HG03280 (cell line): ENCODE measurements around the gene MBOAT7.

ENCODE experiments used
- ATAC-seq: cut with Tn5 transposase; IDR thresholded peaks from one replicate; pipeline ENCODE4 v1.9.1; 2021; ENCODE audit warnings: mild to moderate bottlenecking, moderate library complexity; ENCODE audit not compliant: unreplicated experiment

Gene MBOAT7

DNA sequence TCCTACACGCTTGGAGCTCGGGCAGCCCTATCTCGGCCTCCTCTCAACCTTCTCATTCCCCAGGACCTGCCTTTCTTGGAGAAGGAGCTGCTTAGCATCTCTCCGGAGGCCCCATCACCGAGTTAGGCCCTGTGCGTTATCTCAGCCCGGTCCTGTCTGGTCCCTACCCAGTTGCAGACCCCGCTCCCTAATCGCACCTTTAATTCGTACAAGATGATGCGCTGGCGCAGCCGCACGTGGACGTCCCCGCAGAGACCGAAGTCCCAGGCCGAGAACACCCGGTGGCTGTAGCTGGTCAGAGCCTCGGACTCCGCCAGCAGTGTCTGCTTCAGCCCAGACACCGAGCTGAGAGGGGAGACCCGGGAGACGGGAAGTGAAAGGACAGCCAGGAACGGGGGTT, 24.2 kb downstream of the MBOAT7 start:
- no peak for ATAC-seq

DNA sequence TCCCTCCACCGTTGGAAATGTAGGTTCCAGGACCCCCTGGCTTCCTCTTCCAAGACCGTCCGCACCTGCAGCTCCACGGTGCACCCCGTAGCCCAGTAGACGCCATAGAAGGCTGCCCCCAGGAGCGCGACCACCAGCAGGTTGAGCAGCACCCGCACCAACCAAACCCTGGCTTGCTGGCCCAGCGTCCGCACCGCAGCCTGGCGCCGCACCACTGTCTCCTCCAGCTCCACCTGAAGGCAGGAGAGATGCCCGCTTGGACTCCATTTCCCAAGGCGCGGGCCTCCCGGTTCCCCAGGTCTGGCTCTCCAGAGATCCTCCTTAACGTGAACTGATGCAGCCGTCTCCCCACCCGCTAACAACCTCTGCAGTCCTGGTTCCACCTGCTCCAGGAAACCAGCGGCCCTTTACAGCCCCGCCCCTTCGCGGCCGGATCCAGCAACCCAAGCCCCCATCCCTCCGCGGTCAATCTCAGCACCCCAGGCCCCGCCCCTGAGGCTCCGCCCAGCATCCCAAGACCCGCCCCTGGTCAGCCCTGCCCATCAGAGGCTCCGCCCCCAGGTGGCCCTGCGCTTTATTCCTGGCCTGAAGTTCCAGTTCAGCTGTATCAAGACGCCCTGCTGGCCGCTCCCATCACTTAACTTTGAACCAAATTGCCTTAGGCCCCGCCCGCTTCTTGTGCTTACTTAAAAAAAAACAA, 24.9 kb downstream of the MBOAT7 start:
- no peak for ATAC-seq

DNA sequence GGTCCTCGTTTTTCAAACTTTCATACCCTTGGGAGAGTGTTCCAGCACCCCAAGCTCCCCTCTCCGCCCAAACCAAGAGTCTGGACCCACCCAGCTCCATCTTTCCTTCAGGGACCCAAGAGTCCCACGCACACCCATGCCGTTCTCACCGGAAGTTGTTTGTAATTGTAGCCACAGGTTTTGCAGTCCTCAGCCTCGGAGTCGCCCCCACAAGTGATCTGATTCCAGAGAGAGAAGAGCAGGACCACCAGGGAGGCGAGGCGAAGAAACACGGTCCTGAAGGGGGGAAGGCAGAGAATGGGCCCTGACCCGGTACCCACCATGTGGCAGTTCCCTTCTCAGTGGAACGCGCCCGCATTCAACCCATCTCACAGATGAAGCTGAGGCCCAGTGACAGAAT, 26.5 kb downstream of the MBOAT7 start:
- ATAC-seq = no peak

DNA sequence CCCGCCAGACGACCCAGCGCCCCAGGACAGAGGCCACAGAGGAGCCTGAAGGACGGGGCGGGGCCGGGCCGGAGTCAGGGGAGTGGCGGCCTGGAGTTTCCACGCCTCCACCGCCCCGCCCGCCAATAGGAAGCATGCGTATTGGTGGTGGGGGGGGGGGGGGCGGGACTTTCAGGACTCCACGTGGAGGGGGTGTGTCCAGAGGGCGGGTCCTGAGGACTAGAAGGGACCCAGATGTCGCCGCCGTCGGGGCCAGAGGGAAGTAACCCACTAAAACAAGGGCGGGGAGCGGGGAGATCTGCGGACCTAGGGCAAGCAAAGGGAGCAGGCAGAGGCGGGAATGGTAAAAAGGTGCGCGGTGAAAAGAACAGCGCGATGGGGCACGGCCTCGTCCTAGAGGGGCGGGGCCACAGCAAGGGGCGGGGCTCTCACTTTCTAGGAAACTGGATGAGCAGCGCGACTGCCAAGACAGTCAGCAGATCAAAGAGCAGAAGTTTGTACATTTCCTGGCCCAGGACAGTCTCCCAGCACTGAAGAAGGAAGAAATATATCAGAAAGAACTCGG, 27.1 kb downstream of the MBOAT7 start:
- no peak for ATAC-seq

DNA sequence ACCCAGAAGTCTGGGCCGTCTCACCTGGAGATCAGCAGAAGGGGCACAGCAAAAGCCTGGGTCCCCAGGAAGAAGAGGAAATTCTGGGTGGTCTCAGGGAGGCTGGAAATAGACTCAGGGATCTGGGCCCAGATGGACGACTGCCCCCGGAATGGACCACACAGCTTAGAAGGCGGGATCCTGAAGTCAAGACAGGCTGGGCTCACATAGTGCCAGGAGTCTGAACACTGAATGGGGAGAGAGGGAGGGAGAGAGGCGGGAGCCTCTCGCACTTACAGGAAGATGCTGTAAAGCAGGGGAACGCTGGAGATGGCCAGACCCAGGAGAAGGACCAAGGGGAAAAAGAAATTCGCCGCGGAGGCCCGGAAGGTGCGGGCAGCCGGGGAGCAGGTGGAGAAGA, 28.5 kb downstream of the MBOAT7 start:
- no peak for ATAC-seq

DNA sequence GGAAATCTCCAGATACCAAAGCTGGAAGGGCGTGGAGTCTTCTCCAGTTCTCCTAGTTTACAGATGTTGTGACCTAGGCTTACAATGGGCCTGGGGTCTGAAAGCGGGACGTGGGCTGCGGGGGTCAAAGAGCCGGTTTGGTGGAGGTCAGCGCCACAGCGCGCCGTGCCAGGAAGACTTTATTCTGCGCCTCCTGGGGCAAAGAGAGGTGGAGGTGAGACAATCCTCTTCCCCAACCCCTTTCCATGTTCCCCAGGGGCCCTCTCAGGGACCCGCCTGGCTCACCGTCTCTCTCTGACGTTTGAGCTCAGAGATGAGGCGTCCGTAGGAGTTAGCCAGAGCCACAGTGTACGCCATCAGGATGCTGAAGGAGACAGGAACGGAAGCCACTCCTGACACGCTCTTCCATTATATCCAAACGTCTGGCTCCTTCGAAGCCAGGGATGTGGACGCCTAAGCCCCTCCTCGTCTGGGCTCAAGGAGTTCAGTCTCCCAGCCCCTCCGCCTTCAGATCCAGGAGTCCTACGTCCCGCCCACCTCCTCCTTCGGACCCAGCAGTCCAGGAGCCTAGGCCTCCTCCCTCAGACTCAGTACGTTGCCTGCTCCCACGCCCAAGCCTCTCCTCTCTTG, 29.1 kb downstream of the MBOAT7 start:
- peak; percentile 0 for ATAC-seq

DNA sequence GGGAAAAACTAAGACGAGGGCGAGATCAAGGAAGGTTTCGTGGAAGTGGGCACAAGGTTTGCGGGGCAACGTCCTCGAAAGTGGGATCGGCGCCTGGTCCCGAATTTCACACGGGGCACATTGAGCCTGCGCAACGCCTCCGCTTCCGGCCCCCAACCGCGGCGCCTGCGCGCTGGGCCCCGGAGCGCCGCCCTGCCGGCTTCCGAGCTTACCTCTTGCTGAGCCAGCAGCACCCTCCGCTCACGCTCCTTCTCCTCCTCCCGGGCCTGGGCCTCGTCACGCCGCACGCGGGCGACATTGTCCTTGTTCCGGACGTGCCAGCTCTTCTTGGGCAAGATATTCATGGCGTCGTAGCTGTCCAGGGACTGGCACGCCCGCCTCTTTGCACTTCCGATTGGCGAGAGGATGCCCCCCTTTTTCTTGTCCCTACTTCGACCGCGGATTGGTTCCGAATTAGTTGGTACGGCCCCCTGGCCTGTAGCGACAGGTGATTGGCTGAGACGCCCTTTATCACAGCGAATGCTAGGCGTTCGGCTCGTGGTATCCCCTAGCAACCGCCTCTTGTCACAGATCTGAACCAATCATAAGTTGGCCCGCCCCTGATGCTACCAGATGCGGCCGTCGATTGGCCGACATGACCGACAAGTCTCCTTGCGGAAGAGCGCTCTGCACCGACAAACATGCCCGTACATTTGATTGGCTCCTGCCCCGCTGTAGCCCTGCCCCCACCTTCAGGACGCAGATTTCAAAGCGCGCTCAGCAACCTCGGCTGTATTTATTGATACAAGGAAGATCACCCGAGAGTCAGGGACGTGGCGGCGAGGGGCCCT, 29.8 kb downstream of the MBOAT7 start, which contains the start of gene LENG1:
TSS of gene LENG1 (minus strand) at position 370 of the 830 bp plus-strand sequence. CDS start at position 344, 26 bp downstream.
- peak; percentile 91 for ATAC-seq

DNA sequence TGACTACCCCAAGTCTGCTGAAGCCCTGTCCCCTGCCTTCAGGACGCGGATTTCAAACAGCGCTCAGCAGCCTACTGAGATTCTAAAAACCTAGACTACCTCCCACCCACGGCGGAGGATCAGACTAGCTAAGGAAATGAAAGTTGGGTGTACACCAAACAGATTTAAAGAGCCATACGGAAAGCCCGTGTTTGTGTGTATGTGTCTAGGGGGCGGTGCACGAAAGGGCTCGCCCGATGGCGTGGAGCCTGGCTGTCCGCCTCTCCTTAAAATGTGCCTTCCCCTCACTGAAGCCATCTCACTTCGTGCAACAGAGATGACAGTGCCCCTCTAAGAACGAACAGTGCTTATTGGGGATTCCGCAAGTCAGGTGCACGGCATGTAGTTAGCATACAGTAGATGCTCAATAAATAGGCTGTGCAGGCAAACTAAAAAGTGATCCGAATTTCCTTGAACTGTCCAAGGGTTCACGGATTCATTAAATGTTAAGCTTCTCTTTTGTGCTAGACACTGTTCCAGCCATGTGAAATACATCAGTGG, 30.5 kb downstream of the MBOAT7 start:
- no peak for ATAC-seq

DNA sequence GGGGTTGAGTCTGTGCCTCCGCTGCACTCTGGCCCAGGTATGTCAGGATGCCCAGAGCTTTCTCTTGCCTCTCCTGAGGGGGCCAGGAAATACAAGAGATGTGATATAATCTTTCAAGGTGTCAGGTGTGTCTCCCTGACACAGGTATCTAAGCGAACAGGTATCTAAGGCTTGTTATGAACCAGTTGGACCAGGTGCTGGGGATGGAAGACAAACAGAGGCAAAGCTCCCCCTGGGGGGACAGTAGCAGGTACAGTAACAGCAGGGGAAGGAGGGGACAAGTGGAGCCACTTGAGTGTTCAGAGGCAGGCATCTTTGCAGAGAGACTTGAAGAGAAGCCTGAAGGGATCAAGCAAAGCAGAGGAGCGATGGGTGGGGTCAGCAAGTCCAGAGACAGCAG, 32.4 kb downstream of the MBOAT7 start:
- ATAC-seq = no peak

DNA sequence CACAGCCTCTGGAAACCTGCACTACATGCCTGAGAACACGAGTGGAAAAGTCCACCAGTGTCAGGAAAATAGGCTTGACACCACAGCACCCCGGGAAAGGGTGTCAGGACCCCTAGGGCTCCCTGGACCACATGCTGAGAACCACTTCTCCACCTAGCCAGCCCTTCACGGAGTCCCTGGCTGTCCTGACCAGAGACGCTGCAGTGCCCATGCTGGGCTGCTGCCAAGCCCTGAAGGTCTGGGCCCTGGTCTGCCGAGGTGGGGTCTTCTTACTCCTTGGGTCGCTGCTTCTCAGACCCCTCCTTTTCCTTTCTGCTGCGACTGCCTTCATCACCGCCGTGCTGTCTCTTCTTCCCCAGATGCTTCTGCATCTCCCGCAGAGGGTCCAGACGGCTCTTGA, 32.9 kb downstream of the MBOAT7 start:
- no peak for ATAC-seq

DNA sequence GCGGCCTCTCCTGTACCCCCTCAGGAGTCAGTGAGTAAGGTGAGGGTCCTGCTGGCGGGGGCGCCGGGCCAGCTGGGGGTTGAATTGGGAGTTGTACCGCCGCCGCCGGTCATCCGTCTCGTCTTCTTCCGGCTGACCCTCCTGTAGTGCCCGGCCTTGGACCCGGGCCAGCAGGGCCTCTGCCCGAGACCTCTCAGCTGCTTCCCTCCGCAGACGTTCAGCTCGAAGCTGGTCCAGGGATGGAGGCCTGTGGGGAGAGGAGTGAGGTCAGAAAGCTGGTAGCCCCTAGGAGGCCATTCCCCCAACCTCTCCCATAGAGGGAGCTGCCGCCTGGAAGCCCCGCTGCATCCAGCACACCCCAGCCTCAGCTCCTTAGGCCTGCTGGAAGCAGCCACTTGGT, 33.7 kb downstream of the MBOAT7 start:
- no peak for ATAC-seq

DNA sequence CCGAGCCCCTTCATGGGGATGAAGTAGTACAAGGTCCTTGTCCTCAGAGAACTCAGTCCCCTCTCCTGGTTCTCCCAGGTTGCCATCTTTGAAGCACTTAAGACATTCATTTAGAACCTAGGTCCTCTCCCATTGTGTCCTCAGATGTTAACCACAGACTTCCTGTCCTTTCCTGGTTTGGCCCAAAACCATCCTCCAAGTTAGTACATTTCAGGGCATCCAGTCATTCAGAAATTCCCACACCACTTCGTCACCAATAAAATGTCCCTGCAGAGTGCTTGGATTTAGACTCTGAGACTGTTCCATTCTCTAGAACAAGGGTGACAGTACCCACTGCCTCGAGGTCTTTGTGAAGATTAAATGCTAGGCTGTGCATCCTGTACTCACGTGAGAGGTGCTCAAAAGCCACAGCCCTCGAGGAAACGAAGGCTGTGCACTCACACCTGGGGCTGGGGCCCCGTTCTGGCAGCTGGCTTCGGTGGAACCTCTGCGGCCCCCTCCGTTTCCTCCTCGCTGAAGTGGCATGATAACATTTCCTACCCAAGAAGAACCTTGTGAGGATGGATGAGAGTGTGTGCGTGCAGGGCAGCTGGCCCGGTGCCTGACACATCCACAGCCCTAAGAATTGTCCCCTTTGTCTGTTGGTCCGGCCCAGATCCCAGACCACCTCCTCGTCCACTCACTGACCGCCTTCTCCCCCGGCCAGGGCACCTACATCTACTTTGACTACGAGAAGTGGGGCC, 34.6 kb downstream of the MBOAT7 start:
- ATAC-seq = no peak

DNA sequence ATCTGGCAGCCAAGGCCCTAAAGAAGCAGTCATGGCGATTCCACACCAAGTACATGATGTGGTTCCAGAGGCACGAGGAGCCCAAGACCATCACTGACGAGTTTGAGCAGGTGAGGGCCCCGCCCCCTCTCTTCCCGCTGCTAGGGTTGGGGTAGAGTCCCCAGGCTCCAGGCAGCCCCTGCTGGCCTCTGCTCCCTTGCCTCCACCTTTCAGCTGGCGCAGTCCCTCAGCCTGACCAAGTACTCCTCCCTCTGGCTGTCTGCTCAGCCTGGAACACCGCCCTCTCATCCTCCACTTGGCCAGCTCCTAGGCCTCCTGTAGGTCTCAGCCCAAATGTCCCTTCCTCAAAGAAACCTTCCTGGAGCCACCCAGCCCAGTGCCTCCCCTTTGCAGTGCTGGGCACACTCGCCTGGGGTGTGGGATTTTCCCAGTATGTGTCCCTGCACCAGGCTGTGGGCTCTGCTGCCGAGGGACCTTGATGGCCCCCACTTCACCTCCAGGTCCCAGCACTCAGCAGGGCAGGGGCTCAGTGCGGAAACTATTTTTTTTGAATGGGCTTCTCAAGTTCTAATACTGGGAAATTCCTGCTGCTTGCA, 35.6 kb downstream of the MBOAT7 start:
- no peak for ATAC-seq

DNA sequence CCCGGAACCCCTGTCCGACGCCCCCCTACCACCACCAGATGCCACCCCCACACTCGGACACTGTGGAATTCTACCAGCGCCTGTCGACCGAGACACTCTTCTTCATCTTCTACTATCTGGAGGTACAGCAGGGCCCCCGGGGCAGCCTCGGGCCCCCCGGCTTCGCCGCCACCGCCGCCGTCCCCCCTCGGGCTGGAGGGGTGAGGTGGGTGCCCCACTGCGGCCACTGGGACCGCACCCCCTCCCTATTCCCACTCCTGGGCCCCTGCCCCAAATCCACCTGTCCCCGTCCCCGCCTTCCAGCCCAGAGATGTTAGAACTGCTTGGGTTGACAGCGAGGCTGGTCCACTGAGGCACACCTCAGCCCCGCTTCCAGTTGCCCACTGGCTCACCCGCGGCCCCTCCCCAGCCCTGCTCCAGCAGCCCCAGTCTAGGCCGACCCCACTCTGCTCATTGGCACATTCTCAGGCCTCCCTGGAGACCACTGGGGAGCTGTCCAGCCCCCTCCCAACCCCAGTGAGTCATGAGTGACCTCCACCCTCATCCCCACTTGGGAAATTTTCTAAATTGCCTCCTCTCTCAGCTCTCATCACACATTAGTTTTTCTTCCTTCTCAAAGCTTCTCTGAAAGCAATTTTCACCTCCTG, 36.4 kb downstream of the MBOAT7 start:
- ATAC-seq = no peak

DNA sequence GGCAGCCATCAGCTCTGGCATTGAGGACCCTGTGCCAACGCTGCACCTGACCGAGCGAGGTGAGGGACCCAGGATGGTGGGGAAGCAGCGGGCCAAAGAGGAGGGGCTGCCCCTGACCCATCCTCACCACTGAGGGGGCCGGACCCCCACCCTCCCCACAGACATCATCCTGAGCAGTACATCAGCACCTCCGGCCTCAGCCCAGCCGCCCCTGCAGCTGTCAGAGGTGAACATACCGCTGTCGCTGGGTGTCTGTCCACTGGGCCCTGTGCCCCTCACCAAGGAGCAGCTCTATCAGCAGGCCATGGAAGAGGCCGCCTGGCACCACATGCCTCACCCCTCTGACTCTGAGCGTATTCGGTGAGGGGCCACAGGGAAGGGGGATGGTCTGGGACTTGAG, 37.1 kb downstream of the MBOAT7 start:
- no peak for ATAC-seq

DNA sequence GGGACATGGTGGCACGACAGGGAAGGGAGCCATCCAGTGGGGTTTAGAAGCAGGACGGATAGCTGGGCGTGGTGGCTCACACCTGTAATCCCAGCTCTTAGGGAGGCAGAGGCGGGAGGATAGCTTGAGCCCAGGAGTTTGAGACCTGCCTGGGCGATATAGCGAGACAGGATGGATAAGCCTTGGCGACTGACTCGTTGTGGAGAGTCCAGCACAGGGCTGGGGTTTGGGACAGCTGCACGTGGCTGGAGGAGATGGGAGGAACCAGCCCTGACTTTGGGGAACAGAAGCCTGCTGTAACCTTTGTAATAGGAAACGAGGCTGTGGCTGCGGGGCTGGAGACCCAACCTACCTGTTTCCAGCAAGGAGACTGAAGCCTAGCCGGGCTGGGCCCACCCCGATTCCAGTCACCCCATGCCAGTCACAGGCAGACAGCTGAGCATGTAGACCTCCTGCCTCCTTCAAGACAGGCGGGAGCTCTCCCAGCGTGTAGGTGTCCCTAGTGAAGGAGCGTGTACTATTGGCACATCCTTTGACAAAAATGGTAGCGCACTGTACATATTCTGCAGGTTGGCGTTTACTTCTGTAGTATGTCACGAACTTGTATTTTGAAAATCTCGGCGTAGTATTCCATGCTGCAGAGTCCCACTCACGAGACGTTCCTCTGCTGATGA, 37.9 kb downstream of the MBOAT7 start:
- no peak for ATAC-seq

DNA sequence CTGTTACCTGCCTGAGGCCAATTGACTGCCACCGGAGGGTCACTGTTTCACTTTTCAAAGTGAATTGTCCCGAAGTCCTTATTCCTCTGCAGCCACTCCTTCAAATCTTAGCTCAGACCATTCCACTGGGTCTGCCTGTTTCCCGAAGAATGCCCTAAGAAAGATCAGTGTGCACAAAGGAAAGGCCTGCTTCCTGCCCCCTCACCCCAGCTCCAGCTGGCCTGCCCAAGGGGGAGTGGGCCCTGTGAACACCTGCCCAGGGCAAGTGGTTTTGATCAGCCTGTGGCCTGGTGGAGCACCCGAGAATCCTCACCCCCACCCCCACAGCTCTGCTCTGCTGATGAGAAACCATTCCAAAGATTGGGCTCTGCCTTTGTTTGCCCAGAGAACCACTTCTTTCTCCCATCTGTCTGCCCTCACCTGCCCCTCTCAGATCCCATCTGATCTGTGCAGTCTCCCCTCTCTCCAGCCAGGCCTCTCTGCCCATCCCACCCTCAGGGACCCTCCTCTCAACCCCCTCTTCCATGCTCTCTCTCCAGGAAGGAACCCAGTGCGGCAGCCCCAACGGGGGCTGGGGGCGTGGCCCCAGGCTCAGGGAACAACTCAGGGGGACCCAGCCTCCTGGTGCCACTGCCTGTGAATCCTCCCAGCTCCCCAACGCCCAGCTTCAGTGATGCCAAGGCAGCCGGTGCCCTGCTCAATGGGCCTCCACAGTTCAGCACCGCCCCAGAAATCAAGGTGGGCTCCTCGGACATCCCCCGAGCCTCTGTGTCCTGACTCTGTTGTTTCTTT, 40.2 kb downstream of the MBOAT7 start:
- ATAC-seq = no peak

DNA sequence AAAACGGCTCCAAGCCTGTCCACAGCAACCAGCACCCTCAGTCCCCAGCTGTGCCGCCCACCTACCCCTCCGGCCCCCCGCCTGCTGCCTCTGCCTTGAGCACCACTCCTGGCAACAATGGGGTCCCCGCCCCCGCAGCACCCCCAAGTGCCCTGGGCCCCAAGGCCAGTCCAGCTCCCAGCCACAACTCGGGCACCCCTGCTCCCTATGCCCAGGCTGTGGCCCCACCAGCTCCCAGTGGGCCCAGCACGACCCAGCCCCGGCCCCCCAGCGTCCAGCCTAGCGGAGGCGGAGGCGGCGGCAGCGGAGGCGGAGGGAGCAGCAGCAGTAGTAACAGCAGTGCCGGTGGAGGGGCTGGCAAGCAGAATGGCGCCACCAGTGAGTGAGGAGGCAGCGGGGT, 41.2 kb downstream of the MBOAT7 start:
- no peak for ATAC-seq
